NK-92 (cell line): ENCODE measurements around the gene PPM1H.
"Not testable (repeated sequence)": the region's sequence is repeated elsewhere in the genome, so short reads cannot be mapped to it uniquely, and the experiment has no call there.

Experiments used
- DNase-seq: peaks from one replicate; lab custom pipeline; 2025; ENCODE audit not compliant: unreplicated experiment; lab: John Stamatoyannopoulos, UW

PPM1H gene

GRCh38 chr12:62772416-62772955 lies 162.5 kb downstream of the PPM1H start:
- DNase-seq = no peak

- DNase-seq = no peak
These were observed 163.1 kb downstream of the PPM1H start for GRCh38 chr12:62771828-62772227.

- DNase-seq = no peak
These were observed 164.6 kb downstream of the PPM1H start for GRCh38 chr12:62770381-62770780.

GRCh38 chr12:62769076-62769619 lies 165.8 kb downstream of the PPM1H start:
- no peak for DNase-seq

- DNase-seq = no peak
These were observed 167.0 kb downstream of the PPM1H start for GRCh38 chr12:62767946-62768345.

- DNase-seq = no peak
These were observed 167.5 kb downstream of the PPM1H start for GRCh38 chr12:62767496-62767895.

GRCh38 chr12:62766496-62766895 lies 168.5 kb downstream of the PPM1H start:
- DNase-seq = no peak

GRCh38 chr12:62763861-62764645 lies 170.9 kb downstream of the PPM1H start:
- DNase-seq = no peak

- DNase-seq = no peak
These were observed 171.6 kb downstream of the PPM1H start for GRCh38 chr12:62763312-62763711.

GRCh38 chr12:62762645-62763044 lies 172.3 kb downstream of the PPM1H start:
- no peak for DNase-seq

- DNase-seq = no peak
These were observed 173.3 kb downstream of the PPM1H start for GRCh38 chr12:62761658-62762057.

- DNase-seq = no peak
These were observed 174.2 kb downstream of the PPM1H start for GRCh38 chr12:62760779-62761178.

- DNase-seq = not testable (repeated sequence)
These were observed 174.6 kb downstream of the PPM1H start for GRCh38 chr12:62760341-62760740.

GRCh38 chr12:62758216-62758615 lies 176.7 kb downstream of the PPM1H start:
- no peak for DNase-seq

- no peak for DNase-seq
These were observed 177.9 kb downstream of the PPM1H start for GRCh38 chr12:62757048-62757447.

GRCh38 chr12:62754706-62755105 lies 180.2 kb downstream of the PPM1H start:
- no peak for DNase-seq

GRCh38 chr12:62751810-62752155 lies 183.2 kb downstream of the PPM1H start:
- DNase-seq = no peak

- no peak for DNase-seq
These were observed 183.8 kb downstream of the PPM1H start for GRCh38 chr12:62750941-62751809.

GRCh38 chr12:62749586-62749985 lies 185.4 kb downstream of the PPM1H start:
- no peak for DNase-seq

GRCh38 chr12:62748941-62749468 lies 185.9 kb downstream of the PPM1H start:
- no peak for DNase-seq

GRCh38 chr12:62744551-62744950 lies 190.4 kb downstream of the PPM1H start:
- no peak for DNase-seq
